SKM-1 (cell line): ENCODE measurements around the gene IGSF9.

Experiments
- DNase-seq: peaks from one replicate; lab custom pipeline; 2025; ENCODE audit not compliant: unreplicated experiment; lab: John Stamatoyannopoulos, UW

The IGSF9 gene

GRCh38 chr1:159945483-159946241 is at the start of gene IGSF9:
Gene IGSF9 (minus strand): TSS chr1:159945613. CDS start chr1:159943454, 2,159 bp downstream.
- no peak for DNase-seq

- DNase-seq: no peak
Measured at GRCh38 chr1:159994896-159995295, 49.5 kb upstream of the IGSF9 start.

- DNase-seq: no peak
Measured at GRCh38 chr1:159993911-159994310, 48.5 kb upstream of the IGSF9 start.

- no peak for DNase-seq
Measured at GRCh38 chr1:159992161-159992560, 46.7 kb upstream of the IGSF9 start.

GRCh38 chr1:159991513-159991912 is 46.1 kb upstream of the IGSF9 start:
- peak; percentile 32 for DNase-seq

- DNase-seq: no peak
Measured at GRCh38 chr1:159990005-159990404, 44.6 kb upstream of the IGSF9 start.

DNA sequence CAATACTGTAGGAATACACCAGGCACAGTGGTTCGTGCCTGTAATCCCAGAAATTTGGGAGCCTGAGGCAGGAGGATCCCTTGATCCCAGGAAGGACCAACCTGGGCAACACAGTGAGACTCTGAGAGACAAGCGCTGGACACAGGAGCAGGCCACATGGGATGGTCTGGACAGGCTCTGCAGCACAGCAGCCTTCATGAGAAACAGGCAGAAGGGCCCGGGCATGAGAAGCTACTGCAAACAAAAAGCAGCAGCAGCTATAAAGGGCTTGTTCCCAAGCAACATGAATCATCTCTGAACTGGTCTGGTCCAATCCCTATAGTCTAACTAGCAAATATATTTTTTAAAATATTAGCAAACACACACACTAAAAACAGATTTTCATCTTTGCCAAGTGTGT is 44.2 kb upstream of the IGSF9 start:
- no peak for DNase-seq

DNA sequence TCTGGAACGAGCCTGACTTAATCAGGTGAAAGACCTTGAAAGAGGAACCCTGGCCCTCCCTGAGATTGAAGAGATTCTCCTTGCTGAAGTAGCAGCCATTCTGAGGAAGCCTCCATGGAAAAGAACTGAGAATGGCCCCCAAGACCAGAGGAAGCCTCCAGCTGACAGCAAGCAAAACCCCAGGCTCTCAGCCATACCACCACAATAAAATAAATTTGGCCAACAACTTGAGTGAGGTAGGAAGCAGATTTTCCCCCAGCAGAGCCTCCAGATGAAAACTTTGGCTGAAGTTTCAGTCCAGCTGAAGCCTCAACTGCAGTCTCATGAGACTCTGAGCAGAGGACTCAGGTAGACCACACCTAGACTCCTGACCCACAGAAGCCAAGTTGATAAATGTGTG is 42.6 kb upstream of the IGSF9 start:
- DNase-seq: no peak

DNA sequence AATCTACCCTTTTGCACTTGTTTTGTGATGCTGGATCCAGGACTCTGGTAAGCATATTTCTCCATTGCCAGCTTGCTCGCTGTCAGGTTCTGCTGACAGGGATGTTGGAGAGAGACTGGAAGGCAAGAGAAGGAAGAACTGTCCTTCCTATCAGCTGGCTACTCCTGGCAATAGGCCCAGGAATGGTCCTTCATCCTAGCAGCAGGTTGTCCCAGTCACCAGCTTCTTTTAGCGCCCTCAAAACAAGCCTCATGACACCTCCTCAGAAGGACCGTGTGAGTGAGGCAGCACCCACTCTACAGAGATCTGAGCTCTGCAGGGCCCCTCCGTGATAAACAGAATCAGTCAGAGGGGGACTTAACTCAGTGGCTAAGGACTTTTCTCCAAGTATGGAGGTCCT is 41.8 kb upstream of the IGSF9 start:
- DNase-seq: no peak

DNA sequence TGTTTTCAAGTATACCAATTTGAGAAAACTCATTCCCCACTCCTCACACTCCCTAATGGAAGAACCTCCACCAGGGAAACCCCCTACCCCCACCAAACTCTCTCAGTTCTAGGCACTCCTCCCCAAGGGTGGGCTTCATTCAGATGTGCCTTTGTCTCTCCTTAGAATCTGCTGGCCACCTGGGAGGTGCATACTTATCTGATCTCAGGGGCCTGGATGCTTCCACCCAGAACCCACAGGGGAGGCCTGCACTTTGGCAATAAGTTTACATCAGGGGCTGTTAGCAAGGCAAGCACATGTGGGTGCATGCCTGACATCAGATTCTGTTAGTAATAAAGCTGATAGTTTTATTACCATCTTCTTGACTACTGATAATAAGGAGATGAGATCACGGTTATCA is 41.1 kb upstream of the IGSF9 start:
- no peak for DNase-seq

DNA sequence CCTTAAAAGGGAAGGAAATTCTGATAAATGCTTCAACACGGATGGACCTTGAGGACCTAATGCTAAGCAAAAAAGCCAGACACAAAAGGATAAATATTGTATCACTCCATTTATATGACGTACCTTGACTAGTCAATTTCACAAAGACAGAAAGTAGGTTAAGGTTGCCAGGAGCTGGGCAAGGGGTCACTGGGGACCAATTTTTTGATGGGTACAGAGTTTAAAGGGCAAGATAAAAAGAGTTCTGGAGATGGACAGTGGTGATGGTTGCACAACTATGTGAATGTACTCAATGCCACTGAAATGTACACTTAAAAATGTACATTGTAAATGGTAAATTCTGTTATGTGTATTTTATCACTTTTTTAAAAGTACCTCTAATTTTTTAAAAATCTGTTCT is 40.7 kb upstream of the IGSF9 start:
- no peak for DNase-seq

DNA sequence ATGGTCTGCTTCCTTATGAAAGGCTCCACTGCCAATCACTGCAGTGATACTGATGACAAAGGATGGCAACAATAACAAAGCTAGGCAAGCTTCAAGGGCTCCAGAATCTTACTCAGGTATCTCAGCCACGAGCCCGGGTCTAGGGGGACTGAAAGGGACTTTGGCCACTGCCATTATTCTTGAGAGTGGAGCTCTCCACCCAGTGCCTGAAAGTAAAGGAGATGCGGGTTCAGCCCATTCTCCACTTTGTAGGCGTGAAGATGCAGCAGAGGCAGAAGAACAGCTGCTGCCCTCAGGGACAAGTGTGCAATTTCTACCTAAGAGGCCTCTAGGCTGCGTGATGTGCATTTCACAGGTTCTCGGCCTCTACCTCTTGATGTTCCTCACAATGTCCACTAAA is 40.1 kb upstream of the IGSF9 start:
- no peak for DNase-seq

- DNase-seq: no peak
Measured at GRCh38 chr1:159983681-159984080, 38.3 kb upstream of the IGSF9 start.

GRCh38 chr1:159982280-159982679 is 36.9 kb upstream of the IGSF9 start:
- DNase-seq: no peak

DNA sequence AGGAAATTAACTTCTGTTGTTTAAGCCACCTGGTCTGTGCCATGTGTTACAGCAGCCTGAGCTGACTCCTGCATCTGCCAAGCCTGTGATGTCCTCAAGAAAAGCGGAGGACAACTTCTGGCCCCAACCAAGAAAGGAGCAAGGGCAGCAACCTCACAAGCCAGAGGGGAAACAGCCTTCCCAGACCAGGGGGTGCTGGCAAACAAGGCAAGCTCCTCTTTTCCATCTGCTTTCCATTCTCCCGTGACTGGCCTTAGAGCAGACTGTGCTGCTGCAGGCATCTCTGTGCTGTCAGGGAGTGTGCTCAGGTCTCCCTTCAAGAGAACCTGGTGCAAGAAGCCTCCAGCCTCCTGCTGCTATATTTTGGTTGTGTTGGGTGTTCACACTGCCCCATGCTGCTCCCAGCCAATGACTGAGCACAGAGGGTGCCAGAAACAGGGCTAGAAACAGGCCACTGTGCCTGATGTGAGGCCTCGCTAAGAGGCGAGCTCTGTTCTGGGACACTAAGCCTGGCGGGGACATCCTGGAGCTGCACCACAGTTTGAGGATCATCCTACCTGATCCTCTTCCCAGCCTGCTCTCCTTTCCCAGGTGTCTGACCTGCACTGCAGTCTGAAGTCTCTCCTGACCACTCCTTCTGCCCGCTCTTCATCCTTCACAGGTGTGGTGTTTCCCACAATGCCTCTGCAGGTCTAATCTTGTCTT is 36.1 kb upstream of the IGSF9 start:
- no peak for DNase-seq

DNA sequence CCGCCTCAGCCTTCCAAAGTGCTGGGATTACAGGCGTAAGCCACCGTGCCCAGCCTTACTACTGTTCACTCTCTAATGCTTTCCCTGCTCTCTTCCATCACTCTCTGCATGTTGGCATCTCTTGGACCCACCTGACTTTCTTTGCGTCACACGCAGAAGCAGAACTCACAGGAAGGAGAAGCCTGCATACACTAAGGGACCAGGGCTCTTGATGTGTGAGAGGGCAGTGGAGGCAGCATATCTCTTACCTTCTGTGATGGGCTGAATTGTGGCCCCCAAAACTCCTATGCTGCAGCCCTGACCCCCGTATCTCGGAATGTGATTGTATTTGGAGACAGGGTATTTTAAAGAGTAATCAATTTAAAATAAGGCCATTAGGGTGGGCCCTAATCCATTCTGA is 35.4 kb upstream of the IGSF9 start:
- DNase-seq: no peak

DNA sequence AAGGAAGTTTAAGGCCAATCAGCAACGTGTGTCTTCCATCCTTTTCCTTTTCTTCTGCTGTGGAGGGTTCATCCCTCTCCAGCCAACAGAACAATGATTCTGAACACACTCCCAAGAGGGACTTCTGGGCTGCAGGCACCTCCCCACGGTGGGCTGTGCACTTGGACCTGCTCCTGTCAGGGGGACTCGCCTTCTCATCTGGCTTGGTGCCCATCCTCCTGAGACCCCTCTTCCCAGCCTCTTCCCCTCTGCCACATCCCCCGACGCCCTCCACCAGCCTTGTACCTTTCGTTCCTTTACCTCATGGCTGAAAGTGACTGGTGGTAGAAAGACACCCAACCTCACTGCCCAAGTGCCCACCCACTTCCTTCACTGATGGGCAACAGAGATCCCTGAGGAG is 34.7 kb upstream of the IGSF9 start:
- no peak for DNase-seq

DNA sequence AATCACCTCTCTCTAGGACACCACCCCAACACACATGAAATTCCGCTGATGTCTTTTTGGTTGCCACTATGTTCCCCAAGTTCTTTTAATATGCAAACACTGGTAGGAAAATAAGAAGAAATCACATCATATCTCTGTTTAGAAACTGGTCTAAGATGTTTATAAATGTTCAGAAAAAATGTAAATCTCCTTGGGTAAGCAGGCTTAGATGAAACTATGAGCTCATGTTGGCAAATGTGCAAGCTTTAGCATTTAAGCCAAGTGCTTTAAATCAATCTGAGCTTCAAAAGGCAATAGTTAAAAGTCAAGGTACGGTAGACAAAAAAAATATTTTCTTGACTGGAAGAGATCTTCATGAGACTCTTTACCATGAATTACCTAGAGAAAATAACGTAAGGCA is 33.8 kb upstream of the IGSF9 start:
- no peak for DNase-seq

DNA sequence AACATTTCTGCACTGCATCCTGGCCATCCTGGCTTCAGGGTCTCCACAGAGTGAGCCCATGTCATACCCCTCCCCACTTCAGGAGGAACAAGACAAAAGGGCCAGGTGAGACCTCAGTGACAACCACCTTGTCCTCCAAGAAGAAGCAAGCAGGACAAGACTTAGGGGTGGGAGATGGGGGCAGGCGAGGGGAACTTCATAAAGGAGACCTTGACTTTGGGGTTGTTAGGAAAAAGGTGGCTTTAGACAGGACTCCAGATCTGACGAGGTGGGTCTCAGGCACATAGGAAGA is 32.6 kb upstream of the IGSF9 start:
- DNase-seq: no peak

- DNase-seq: no peak
Measured at GRCh38 chr1:159977364-159978106, 32.1 kb upstream of the IGSF9 start.

- DNase-seq: no peak
Measured at GRCh38 chr1:159974350-159974965, 29.0 kb upstream of the IGSF9 start.
